Trophoblast cell (in vitro differentiated cells and primary cell): ENCODE data around the gene PHLDB3.
A peak's percentile ranks its signal among the peaks of the same experiment; 100 is the strongest.

Experiments
- DNase-seq, 2 donors: peaks; one replicate each; pipeline ENCODE4 v3.0.0-alpha.2; 2016
- H2AFZ ChIP-seq: 2 replicates; pipeline ENCODE4 v1.6.1; 2013; ENCODE audit warnings: low read length, moderate library complexity, mild to moderate bottlenecking; ENCODE audit not compliant: insufficient read depth, poor library complexity
- H2AK5ac ChIP-seq: 2 replicates; pipeline ENCODE4 v1.6.1; 2013; ENCODE audit warnings: mild to moderate bottlenecking, low read length
- H2BK120ac ChIP-seq: 2 replicates; pipeline ENCODE4 v1.6.1; 2013; ENCODE audit warnings: low read length, mild to moderate bottlenecking, moderate library complexity; ENCODE audit not compliant: insufficient read depth, poor library complexity
- H2BK12ac ChIP-seq: 2 replicates; pipeline ENCODE4 v1.6.1; 2013; ENCODE audit warnings: mild to moderate bottlenecking, low read length, moderate library complexity
- H2BK5ac ChIP-seq: 2 replicates; pipeline ENCODE4 v1.6.1; 2013; ENCODE audit warnings: low read length, low read depth, moderate library complexity, mild to moderate bottlenecking; ENCODE audit not compliant: poor library complexity
- H3K14ac ChIP-seq: 2 replicates; pipeline ENCODE4 v1.6.1; 2013; ENCODE audit warnings: mild to moderate bottlenecking, low read length
- H3K18ac ChIP-seq: 2 replicates; pipeline ENCODE4 v1.6.1; 2013; ENCODE audit warnings: mild to moderate bottlenecking, low read length
- H3K23ac ChIP-seq: 2 replicates; pipeline ENCODE4 v1.6.1; 2013; ENCODE audit warnings: low read length
- H3K27ac ChIP-seq: 2 replicates; pipeline ENCODE4 v1.5.1; 2013; ENCODE audit warnings: low read depth, mild to moderate bottlenecking, inconsistent platforms, low read length, moderate library complexity
- H3K27me3 ChIP-seq: 2 replicates; pipeline ENCODE4 v1.6.1; 2013; ENCODE audit warnings: inconsistent platforms, mild to moderate bottlenecking, low read length, moderate library complexity; ENCODE audit not compliant: insufficient read depth
- H3K36me3 ChIP-seq, 2 experiments: 1 replicate in 1 of 2; 2 replicates in 1 of 2; pipeline ENCODE4 v1.6.1; 2013; ENCODE audit warnings: low read length in 2 of 2, mild to moderate bottlenecking in 2 of 2, moderate library complexity in 1 of 2; ENCODE audit not compliant: insufficient read depth in 2 of 2, control insufficient read depth in 1 of 2
- H3K4ac ChIP-seq: 2 replicates; pipeline ENCODE4 v1.6.1; 2013; ENCODE audit warnings: low read depth, mild to moderate bottlenecking, low read length, moderate library complexity
- H3K4me1 ChIP-seq, 2 experiments: 1 replicate in 1 of 2; 2 replicates in 1 of 2; pipeline ENCODE4 v1.6.1; 2013; ENCODE audit warnings: low read length in 2 of 2, mild to moderate bottlenecking in 2 of 2, moderate library complexity in 1 of 2; ENCODE audit not compliant: insufficient read depth in 2 of 2, control insufficient read depth in 1 of 2
- H3K4me2 ChIP-seq: 2 replicates; pipeline ENCODE4 v1.6.1; 2013; ENCODE audit warnings: inconsistent platforms, mild to moderate bottlenecking, low read length, moderate library complexity
- H3K4me3 ChIP-seq: 2 replicates; pipeline ENCODE4 v1.5.1; 2013; ENCODE audit warnings: mild to moderate bottlenecking, low read depth, low read length, inconsistent platforms
- H3K79me1 ChIP-seq: one replicate; pipeline ENCODE4 v1.6.1; 2013; ENCODE audit warnings: low read length
- H3K79me2 ChIP-seq: 2 replicates; pipeline ENCODE4 v1.6.1; 2013; ENCODE audit warnings: low read length, mild to moderate bottlenecking; ENCODE audit not compliant: control insufficient read depth, insufficient read depth, poor library complexity
- H3K9ac ChIP-seq: 2 replicates; pipeline ENCODE4 v1.6.1; 2013; ENCODE audit warnings: mild to moderate bottlenecking, low read length
- H3K9me3 ChIP-seq: 2 replicates; pipeline ENCODE4 v1.6.1; 2013; ENCODE audit warnings: low read depth, mild to moderate bottlenecking, control low read depth, inconsistent platforms, low read length; ENCODE audit not compliant: insufficient read depth
- H4K12ac ChIP-seq: 2 replicates; pipeline ENCODE4 v1.6.1; 2013; ENCODE audit warnings: low read depth, mild to moderate bottlenecking, low read length, moderate library complexity
- H4K8ac ChIP-seq: 2 replicates; pipeline ENCODE4 v1.6.1; 2013; ENCODE audit warnings: low read depth, mild to moderate bottlenecking, low read length, moderate library complexity
- H4K91ac ChIP-seq: one replicate; pipeline ENCODE4 v1.6.1; 2013; ENCODE audit warnings: low read depth, mild to moderate bottlenecking, low read length, moderate library complexity
- WGBS: extraction: QIAGEN DNeasy Blood & Tissue Kit; methylation state at CpG from one replicate; pipeline ENCODE4 v1.1.7; 2013; ENCODE audit warnings: missing lambda C conversion rate; ENCODE audit not compliant: insufficient read length, insufficient coverage; ENCODE audit errors: extremely low coverage; 5-methylcytosine and 5-hydroxymethylcytosine counted together

The PHLDB3 gene

GRCh38 chr19:43469160-43469480 is 35.4 kb downstream of the PHLDB3 start:
- Histone ChIP-seq H3K4me1 (peaks cover 10 to 13% of the 10 kb centered on the region in 2 experiments), H3K27ac (no peak overlapping the region), H3K4me2 (no peak overlapping the region), H4K91ac (no peak overlapping the region), H3K14ac (no peak overlapping the region), H3K9ac (no peak overlapping the region), H2AFZ (no peak overlapping the region), H2BK120ac (no peak overlapping the region), H3K23ac (no peak overlapping the region), H4K8ac (no peak overlapping the region), H3K4ac (no peak overlapping the region), H3K27me3 (no peaks in the 10 kb centered on the region), H3K18ac (no peak overlapping the region), H2BK12ac (no peak overlapping the region), H4K12ac (no peak overlapping the region), H3K79me1 (peaks cover 4% of the 10 kb centered on the region), H2BK5ac (no peak overlapping the region), H2AK5ac (no peak overlapping the region), H3K9me3 (no peaks in the 10 kb centered on the region), H3K36me3 (no peaks in the 10 kb centered on the region), H3K4me3 (no peak overlapping the region), H3K79me2 (no peaks in the 10 kb centered on the region)
- peak; percentile 22 to 57 for DNase-seq
- no CpG with 5 or more reads among the region's 1 CpG for WGBS

GRCh38 chr19:43468354-43469159 is 36.0 kb downstream of the PHLDB3 start:
- H3K4me3 ChIP-seq, result no peak overlapping the region
- no peaks in the 10 kb centered on the region for H3K79me2 ChIP-seq
- no peak overlapping the region for H3K27ac ChIP-seq
- H3K9me3 ChIP-seq, result no peaks in the 10 kb centered on the region
- peaks cover 10 to 18% of the 10 kb centered on the region in 2 experiments for H3K4me1 ChIP-seq
- H2AK5ac ChIP-seq, result no peak overlapping the region
- H4K91ac ChIP-seq, result no peak overlapping the region
- H3K9ac ChIP-seq, result no peak overlapping the region
- no peak overlapping the region for H3K4me2 ChIP-seq
- no peaks in the 10 kb centered on the region for H3K36me3 ChIP-seq
- no peak for DNase-seq
- H2BK120ac ChIP-seq, result no peak overlapping the region
- no peak overlapping the region for H3K23ac ChIP-seq
- no peak overlapping the region for H3K4ac ChIP-seq
- no peak overlapping the region for H2BK12ac ChIP-seq
- H2AFZ ChIP-seq, result no peak overlapping the region
- no CpG with 5 or more reads among the region's 4 CpGs for WGBS
- no peak overlapping the region for H4K8ac ChIP-seq
- no peaks in the 10 kb centered on the region for H3K27me3 ChIP-seq
- no peak overlapping the region for H2BK5ac ChIP-seq
- no peak overlapping the region for H3K18ac ChIP-seq
- H3K14ac ChIP-seq, result no peak overlapping the region
- peaks cover 4% of the 10 kb centered on the region for H3K79me1 ChIP-seq
- no peak overlapping the region for H4K12ac ChIP-seq

GRCh38 chr19:43467730-43468129 is 36.8 kb downstream of the PHLDB3 start:
- Histone ChIP-seq H3K9ac (no peak overlapping the region), H4K91ac (no peak overlapping the region), H3K4me1 (peaks cover 10 to 23% of the 10 kb centered on the region in 2 experiments), H2BK5ac (no peak overlapping the region), H4K8ac (no peak overlapping the region), H3K79me2 (peaks cover 2% of the 10 kb centered on the region), H2BK120ac (no peak overlapping the region), H2BK12ac (no peak overlapping the region), H3K9me3 (no peaks in the 10 kb centered on the region), H3K79me1 (peaks cover 9% of the 10 kb centered on the region), H4K12ac (no peak overlapping the region), H3K14ac (no peak overlapping the region), H2AK5ac (no peak overlapping the region), H3K36me3 (no peaks in the 10 kb centered on the region), H3K4me2 (no peak overlapping the region), H3K27ac (no peak overlapping the region), H3K4ac (no peak overlapping the region), H2AFZ (no peak overlapping the region), H3K4me3 (no peak overlapping the region), H3K23ac (no peak overlapping the region), H3K18ac (no peak overlapping the region), H3K27me3 (no peaks in the 10 kb centered on the region)
- WGBS, result no CpG with 5 or more reads among the region's 4 CpGs
- no peak for DNase-seq

- Histone ChIP-seq H3K23ac (no peak overlapping the region), H2AFZ (no peak overlapping the region), H3K79me2 (peaks cover 2% of the 10 kb centered on the region), H2BK120ac (no peak overlapping the region), H3K79me1 (peaks cover 9% of the 10 kb centered on the region), H4K12ac (no peak overlapping the region), H3K4ac (no peak overlapping the region), H3K4me2 (no peak overlapping the region), H4K91ac (no peak overlapping the region), H3K27me3 (no peaks in the 10 kb centered on the region), H2AK5ac (no peak overlapping the region), H3K9me3 (no peaks in the 10 kb centered on the region), H3K18ac (no peak overlapping the region), H3K4me3 (no peak overlapping the region), H3K4me1 (peaks cover 10 to 23% of the 10 kb centered on the region in 2 experiments), H3K9ac (no peak overlapping the region), H4K8ac (no peak overlapping the region), H3K14ac (no peak overlapping the region), H3K36me3 (no peaks in the 10 kb centered on the region), H3K27ac (no peak overlapping the region), H2BK12ac (no peak overlapping the region), H2BK5ac (no peak overlapping the region)
- no CpG with 5 or more reads among the region's 6 CpGs for WGBS
- no peak for DNase-seq
These were observed 37.3 kb downstream of the PHLDB3 start for GRCh38 chr19:43467276-43467675.
